SK-N-SH (cell line): ENCODE measurements around the gene BMPR1B. TPM values are rescaled to one million over a fixed set of nuclear protein-coding genes. Genes with fewer than 3 reads are reported as not detected.

Experiments
- CTCF ChIA-PET: fragments of 300-600, 350-600 bp; formaldehyde crosslinking; extraction: SDS; loops from one replicate; lab custom pipeline; 2021; lab: Yijun Ruan, JAX
- POLR2A ChIA-PET: fragments of 350-600 bp; sonication (Branson Sonifier 250); formaldehyde crosslinking; extraction: SDS; loops from one replicate; lab custom pipeline; 2020; ENCODE audit warnings: antibody characterized with exemption, inconsistent platforms; lab: Yijun Ruan, JAX
- DNase-seq: peaks from one replicate; pipeline ENCODE4 v3.0.0; 2012
- H2AFZ ChIP-seq: fragments of 200-600 bp; sonication (generic); 2 replicates; pipeline ENCODE4 v1.8.1; 2016; ENCODE audit warnings: antibody characterized with exemption, mild to moderate bottlenecking, low read depth
- H3F3A ChIP-seq: fragments of 200-600 bp; sonication (generic); replicated peaks from 2 replicates; pipeline ENCODE3; 2016; ENCODE audit warnings: antibody characterized with exemption, mild to moderate bottlenecking; ENCODE audit not compliant: insufficient read depth
- H3K27ac ChIP-seq, 2 experiments: fragments of 200-500 bp in 1 of 2; fragments of 200-600 bp in 1 of 2; sonication (Bioruptor generic) in 1 of 2; sonication (generic), shearing (Covaris generic) in 1 of 2; 2 replicates each; pipeline versions ENCODE4 v1.5.1 to v1.6.1; 2014 to 2016; ENCODE audit warnings: low read depth in 2 of 2, inconsistent platforms in 1 of 2, low read length in 1 of 2, mild to moderate bottlenecking in 1 of 2, mixed read lengths in 1 of 2
- H3K27me3 ChIP-seq: fragments of 200-600 bp; sonication (generic), shearing (Covaris generic); 2 replicates; pipeline ENCODE4 v1.6.1; 2016; ENCODE audit warnings: mixed run types; ENCODE audit not compliant: insufficient read depth
- H3K36me3 ChIP-seq, 2 experiments: fragments of 200-500 bp in 1 of 2; fragments of 200-600 bp in 1 of 2; sonication (Bioruptor generic) in 1 of 2; sonication (generic) in 1 of 2; replicated peaks in 1 of 2; 2 replicates each; pipeline versions ENCODE3 to v1.5.1; 2014 to 2016; ENCODE audit warnings: low read length in 1 of 2, mild to moderate bottlenecking in 1 of 2; ENCODE audit not compliant: insufficient read depth in 2 of 2, control insufficient read depth in 1 of 2
- H3K4me1 ChIP-seq, 2 experiments: fragments of 200-500 bp in 1 of 2; fragments of 200-600 bp in 1 of 2; sonication (Bioruptor generic) in 1 of 2; sonication (generic), shearing (Covaris generic) in 1 of 2; 2 replicates each; pipeline versions ENCODE4 v1.5.1 to v1.6.1; 2014 to 2016; ENCODE audit warnings: low read depth in 1 of 2, low read length in 1 of 2, mixed run types in 1 of 2; ENCODE audit not compliant: insufficient read depth in 2 of 2, control insufficient read depth in 1 of 2
- H3K4me2 ChIP-seq: fragments of 200-600 bp; sonication (generic), shearing (Covaris generic); 2 replicates; pipeline ENCODE4 v1.6.1; 2017; ENCODE audit warnings: mixed run types
- H3K4me3 ChIP-seq, 2 experiments: fragments of 200-500 bp in 1 of 2; fragments of 200-600 bp in 1 of 2; sonication (Bioruptor generic) in 1 of 2; sonication (generic), shearing (Covaris generic) in 1 of 2; 2 replicates each; pipeline versions ENCODE4 v1.5.1 to v1.8.1; 2014 to 2016; ENCODE audit warnings: low read depth in 2 of 2, inconsistent platforms in 1 of 2, low read length in 1 of 2, mild to moderate bottlenecking in 1 of 2, mixed read lengths in 1 of 2, moderate library complexity in 1 of 2
- H3K79me2 ChIP-seq: fragments of 200-600 bp; sonication (generic); 2 replicates; pipeline ENCODE4 v1.8.1; 2017; ENCODE audit warnings: mild to moderate bottlenecking; ENCODE audit not compliant: insufficient read depth
- H3K9ac ChIP-seq: fragments of 200-600 bp; sonication (generic); 2 replicates; pipeline ENCODE4 v1.6.1; 2017; ENCODE audit warnings: mixed run types
- H3K9me2 ChIP-seq: fragments of 200-600 bp; sonication (generic); 2 replicates; pipeline ENCODE4 v1.6.1; 2017; ENCODE audit warnings: mixed run types
- H3K9me3 ChIP-seq: fragments of 200-600 bp; sonication (generic); 2 replicates; pipeline ENCODE4 v1.6.1; 2017; ENCODE audit warnings: mixed run types, mild to moderate bottlenecking, moderate library complexity
- H4K20me1 ChIP-seq: fragments of 200-600 bp; sonication (generic); 2 replicates; pipeline ENCODE4 v1.6.1; 2017; ENCODE audit warnings: mild to moderate bottlenecking, mixed run types; ENCODE audit not compliant: insufficient read depth
- CHD2 ChIP-seq: fragments of 150-350 bp; IDR thresholded peaks from 2 replicates; pipeline ENCODE4 v1.6.1; 2018; ENCODE audit warnings: low read length; ENCODE audit not compliant: partially characterized antibody
- ELF1 ChIP-seq: IDR thresholded peaks from 2 replicates; pipeline ENCODE4 v1.4.0; 2012
- EP300 ChIP-seq, 2 experiments: IDR thresholded peaks; 2 replicates each; pipeline versions ENCODE4 v1.4.0 to v1.6.1; 2012; ENCODE audit warnings: borderline replicate concordance in 1 of 2, low read depth in 1 of 2, low read length in 1 of 2
- FOSL2 ChIP-seq: IDR thresholded peaks from 2 replicates; pipeline ENCODE4 v1.4.0; 2012; ENCODE audit warnings: low read depth, mild to moderate bottlenecking, moderate library complexity, borderline replicate concordance
- GATA2 ChIP-seq: sonication (generic); formaldehyde crosslinking; IDR thresholded peaks from 2 replicates; pipeline ENCODE4 v1.5.0; 2020; ENCODE audit warnings: mild to moderate bottlenecking, missing genetic modification reagents
- MXI1 ChIP-seq: IDR thresholded peaks from 2 replicates; pipeline ENCODE4 v1.6.1; 2012; ENCODE audit warnings: mild to moderate bottlenecking, low read depth, low read length, improper control_type of control experiment
- RAD21 ChIP-seq: IDR thresholded peaks from 2 replicates; pipeline ENCODE4 v1.6.1; 2012; ENCODE audit warnings: mild to moderate bottlenecking, low read length
- RCOR1 ChIP-seq: fragments of 150-350 bp; IDR thresholded peaks from 2 replicates; pipeline ENCODE4 v1.6.1; 2017; ENCODE audit warnings: antibody characterized with exemption, low read length
- RFX5 ChIP-seq: IDR thresholded peaks from 2 replicates; pipeline ENCODE4 v1.6.1; 2012; ENCODE audit warnings: mild to moderate bottlenecking, improper control_type of control experiment, low read length
- RXRA ChIP-seq: IDR thresholded peaks from 2 replicates; pipeline ENCODE4 v1.4.0; 2012; ENCODE audit warnings: low read depth, mild to moderate bottlenecking, borderline replicate concordance
- SMC3 ChIP-seq: IDR thresholded peaks from 2 replicates; pipeline ENCODE4 v1.6.1; 2012; ENCODE audit warnings: low read depth, low read length, improper control_type of control experiment
- TCF12 ChIP-seq: IDR thresholded peaks from 2 replicates; pipeline ENCODE4 v1.4.0; 2012
- ZBTB33 ChIP-seq: IDR thresholded peaks from 2 replicates; pipeline ENCODE4 v1.4.0; 2012; ENCODE audit warnings: low read depth, borderline replicate concordance
- WGBS: methylation state at CpG from one replicate; pipeline ENCODE4 v1.1.6; 2017; ENCODE audit warnings: low lambda C conversion rate; 5-methylcytosine and 5-hydroxymethylcytosine counted together
- polyA plus RNA-seq, 3 experiments: library from polyadenylated mRNA; depleted of rRNA; stranded (reverse); fragments of >200 nt; gene quantifications; 2 replicates each; pipeline ENCODE4 v1.2.3, GENCODE V29; 2012
- TF ChIP-seq, protein P1 (sequence below): IDR thresholded peaks from 2 replicates; pipeline ENCODE4 v1.4.0; 2012; ENCODE audit warnings: low read depth

BMPR1B gene
- polyA plus RNA-seq, 1 of the 3 experiments (the other 2 are of a cell fraction), result 0.16 TPM

- H3K27me3 ChIP-seq, result no peaks in the 10 kb centered on the region
- H3F3A ChIP-seq, result no peaks in the 10 kb centered on the region
- H3K27ac ChIP-seq, result no peak overlapping the region; a peak in 1 of 4 replicates
- H3K9me2 ChIP-seq, result no peaks in the 10 kb centered on the region
- ChIA-PET CTCF (interaction anchor here (0.6 to 1.0 kb wide), 5 partner anchors 9 to 347 kb away, joined by 3 to 6 read pairs (median 3); partner anchors contain the start of gene BMPR1B), POLR2A (interaction anchor here (0.5 kb wide), 1 partner anchor 84 kb away, joined by 3 read pairs; no protein-coding TSS in a partner anchor)
- no peaks in the 10 kb centered on the region for H4K20me1 ChIP-seq
- H3K9ac ChIP-seq, result no peak overlapping the region
- H3K9me3 ChIP-seq, result no peaks in the 10 kb centered on the region
- DNase-seq, result no peak
- H3K4me3 ChIP-seq, result no peak overlapping the region
- TF ChIP-seq RXRA, result no peak
- TF ChIP-seq MXI1, result no peak
- no peak for TF ChIP-seq CHD2
- peak; percentile 25; the same call in 1 of the 2 replicates for TF ChIP-seq FOSL2
- TF ChIP-seq ELF1, result no peak
- TF ChIP-seq ZBTB33, result no peak
- no peak for TF ChIP-seq RFX5
- peak; percentile 46 for TF ChIP-seq TCF12
- no peaks in the 10 kb centered on the region for H3K36me3 ChIP-seq
- WGBS, result 33% methylated on average over 3 of the region's 3 CpGs
- no peaks in the 10 kb centered on the region for H3K79me2 ChIP-seq
- peaks cover 0 to 17% of the 10 kb centered on the region in 2 experiments; a peak in 2 of 4 replicates for H3K4me1 ChIP-seq
- no peak overlapping the region for H3K4me2 ChIP-seq
- no peak overlapping the region for H2AFZ ChIP-seq
Observed at GRCh38 chr4:94766856-94767255, 9.1 kb downstream of the BMPR1B start.

DNA sequence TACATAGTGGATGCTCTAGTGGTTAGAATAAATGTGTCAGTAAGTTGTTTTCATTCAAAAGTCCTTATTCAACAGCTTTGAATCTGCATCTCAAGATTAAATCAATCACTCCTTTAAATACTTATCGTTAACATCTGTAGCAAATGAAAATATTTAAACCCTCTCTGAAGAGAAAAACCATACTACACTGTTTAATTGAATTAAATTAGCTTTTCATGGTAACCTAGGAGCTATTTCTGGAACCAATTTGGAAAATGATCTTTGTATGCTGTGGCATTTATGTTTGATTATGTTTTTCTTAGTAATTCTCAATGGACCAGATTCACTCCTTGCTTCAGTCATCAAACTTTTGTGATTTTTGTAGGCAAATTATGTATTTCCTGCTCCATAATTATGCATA, 9.7 kb downstream of the BMPR1B start:
- no peaks in the 10 kb centered on the region for H4K20me1 ChIP-seq
- H3K36me3 ChIP-seq, result no peaks in the 10 kb centered on the region
- no peak overlapping the region for H3K9ac ChIP-seq
- no peaks in the 10 kb centered on the region for H3F3A ChIP-seq
- H3K27ac ChIP-seq, result no peak overlapping the region
- CTCF ChIA-PET, result interaction anchor here (0.7 to 1.0 kb wide), 4 partner anchors 9 to 328 kb away, joined by 3 to 6 read pairs (median 3); partner anchors contain the start of gene BMPR1B
- no peaks in the 10 kb centered on the region for H3K9me3 ChIP-seq
- POLR2A ChIA-PET, result no interaction called here
- WGBS, result 23% methylated on average over 1 of the region's 1 CpG
- no peak overlapping the region for H3K4me2 ChIP-seq
- no peak for DNase-seq
- H3K4me1 ChIP-seq, result peaks cover 0 to 18% of the 10 kb centered on the region in 2 experiments; a peak in 2 of 4 replicates
- H3K79me2 ChIP-seq, result no peaks in the 10 kb centered on the region
- H3K27me3 ChIP-seq, result no peaks in the 10 kb centered on the region
- TF ChIP-seq SMC3, result no peak
- TF ChIP-seq, protein P1, sequence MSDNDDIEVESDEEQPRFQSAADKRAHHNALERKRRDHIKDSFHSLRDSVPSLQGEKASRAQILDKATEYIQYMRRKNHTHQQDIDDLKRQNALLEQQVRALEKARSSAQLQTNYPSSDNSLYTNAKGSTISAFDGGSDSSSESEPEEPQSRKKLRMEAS, result no peak
- no peak for TF ChIP-seq RFX5
- TF ChIP-seq GATA2, result 0 out of 2 replicates have a peak, but pooled peaks have one; percentile 48
- no peak for TF ChIP-seq RAD21
- TF ChIP-seq RCOR1, result peak; percentile 68; the same call in 1 of the 2 replicates
- peak in 1 of 2 experiments; percentile 48; a peak in 1 of 4 replicates for TF ChIP-seq EP300 (IDR thresholded peaks at IDR 0.05; ENCODE audit: borderline replicate concordance in 1 of 2, low read depth in 1 of 2, low read length in 1 of 2)
- H3K4me3 ChIP-seq, result no peak overlapping the region
- no peak overlapping the region for H2AFZ ChIP-seq
- H3K9me2 ChIP-seq, result no peaks in the 10 kb centered on the region
